MM.1S (cell line): ENCODE results near the gene OSBP2.

Source experiments
- DNase-seq: peaks from one replicate; pipeline ENCODE4 v3.0.0-alpha.2; 2015
- H2AFZ ChIP-seq: fragments of 300-600 bp; sonication (generic); 2 replicates; pipeline ENCODE4 v1.6.0; 2016; ENCODE audit warnings: antibody characterized with exemption, low read length
- H3F3A ChIP-seq: fragments of 300-600 bp; sonication (generic); 2 replicates; pipeline ENCODE4 v1.6.1; 2016; ENCODE audit warnings: mild to moderate bottlenecking, antibody characterized with exemption, low read length, moderate library complexity, mixed read lengths; ENCODE audit not compliant: insufficient read depth
- H3K27ac ChIP-seq: fragments of 300-600 bp; sonication (generic); 2 replicates; pipeline ENCODE4 v1.5.1; 2016; ENCODE audit warnings: mild to moderate bottlenecking, low read length
- H3K27me3 ChIP-seq: fragments of 300-600 bp; sonication (generic); replicated peaks from 2 replicates; pipeline ENCODE4 v1.6.0; 2016; ENCODE audit warnings: low read length; ENCODE audit not compliant: insufficient read depth
- H3K36me3 ChIP-seq: fragments of 300-600 bp; sonication (generic); replicated peaks from 2 replicates; pipeline ENCODE4 v1.6.1; 2016; ENCODE audit warnings: mild to moderate bottlenecking, low read length, mixed read lengths; ENCODE audit not compliant: insufficient read depth
- H3K4me1 ChIP-seq: fragments of 300-600 bp; sonication (generic); 2 replicates; pipeline ENCODE4 v1.6.1; 2016; ENCODE audit warnings: low read length, mixed read lengths
- H3K4me2 ChIP-seq: fragments of 300-600 bp; sonication (generic); 2 replicates; pipeline ENCODE4 v1.6.0; 2016; ENCODE audit warnings: low read depth, low read length
- H3K4me3 ChIP-seq: fragments of 300-600 bp; sonication (generic); 2 replicates; pipeline ENCODE4 v1.5.1; 2016; ENCODE audit warnings: low read length, mixed read lengths
- H3K79me2 ChIP-seq: fragments of 300-600 bp; sonication (generic); 2 replicates; pipeline ENCODE4 v1.6.1; 2016; ENCODE audit warnings: mixed run types, low read length, mixed read lengths
- H3K9ac ChIP-seq: fragments of 300-600 bp; sonication (generic); 2 replicates; pipeline ENCODE4 v1.6.1; 2016; ENCODE audit warnings: low read length, mixed read lengths
- H3K9me2 ChIP-seq: fragments of 300-600 bp; sonication (generic); replicated peaks from 2 replicates; pipeline ENCODE4 v1.6.1; 2016; ENCODE audit warnings: mild to moderate bottlenecking, low read length, mixed read lengths; ENCODE audit not compliant: insufficient read depth
- H3K9me3 ChIP-seq: fragments of 300-600 bp; sonication (generic); replicated peaks from 2 replicates; pipeline ENCODE4 v1.6.1; 2016; ENCODE audit warnings: mild to moderate bottlenecking, low read length, mixed read lengths; ENCODE audit not compliant: insufficient read depth
- H4K20me1 ChIP-seq: fragments of 300-600 bp; sonication (generic); 2 replicates; pipeline ENCODE4 v1.6.1; 2016; ENCODE audit warnings: mild to moderate bottlenecking, low read length, moderate library complexity, mixed read lengths; ENCODE audit not compliant: insufficient read depth
- CTCF ChIP-seq: fragments of 300-600 bp; sonication (generic); IDR thresholded peaks from 2 replicates; pipeline ENCODE4 v1.5.1; 2016; ENCODE audit warnings: antibody characterized with exemption, low read length, mixed read lengths
- EZH2 ChIP-seq: fragments of 300-600 bp; sonication (generic); optimal IDR thresholded peaks from 2 replicates; pipeline ENCODE3; 2017; ENCODE audit warnings: low read depth, mild to moderate bottlenecking, antibody characterized with exemption, low read length, mixed read lengths
- EZH2phosphoT487 ChIP-seq: fragments of 300-600 bp; sonication (generic); IDR thresholded peaks from 2 replicates; pipeline ENCODE4 v1.6.1; 2018; ENCODE audit warnings: antibody characterized with exemption, low read length

The OSBP2 gene

DNA sequence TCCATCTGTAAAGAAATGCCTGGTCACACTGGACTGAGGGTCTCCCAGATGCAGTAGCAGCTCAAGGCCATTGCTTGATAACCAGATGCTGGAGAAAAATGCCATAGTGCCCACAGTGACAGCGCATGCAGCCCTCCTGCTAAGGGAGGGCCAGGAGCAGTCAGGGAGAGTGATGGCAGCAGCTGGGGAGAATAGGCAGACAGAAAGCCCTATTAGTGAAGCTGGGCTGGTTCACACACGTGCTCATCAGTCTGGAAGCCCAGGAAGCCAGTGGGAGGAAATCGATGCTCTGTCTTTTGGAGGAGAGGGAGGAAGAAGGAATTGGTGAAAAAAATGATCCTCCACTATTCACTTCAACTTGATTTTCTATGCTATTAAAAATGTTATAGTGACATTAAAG lies 82.9 kb downstream of the OSBP2 start:
- no peaks in the 10 kb centered on the region for H3K4me1 ChIP-seq
- H3K4me2 ChIP-seq, result no peak overlapping the region
- no peaks in the 10 kb centered on the region for H3K9me2 ChIP-seq
- H4K20me1 ChIP-seq, result no peaks in the 10 kb centered on the region
- no peaks in the 10 kb centered on the region for H3K9me3 ChIP-seq
- TF ChIP-seq CTCF (no peak), EZH2 (no peak), EZH2phosphoT487 (no peak)
- no peaks in the 10 kb centered on the region for H3K27me3 ChIP-seq
- no peaks in the 10 kb centered on the region for H3F3A ChIP-seq
- no peaks in the 10 kb centered on the region for H3K36me3 ChIP-seq
- H3K27ac ChIP-seq, result no peak overlapping the region
- no peak for DNase-seq
- no peaks in the 10 kb centered on the region for H3K79me2 ChIP-seq
- H2AFZ ChIP-seq, result no peak overlapping the region
- H3K4me3 ChIP-seq, result no peak overlapping the region
- H3K9ac ChIP-seq, result no peak overlapping the region

DNA sequence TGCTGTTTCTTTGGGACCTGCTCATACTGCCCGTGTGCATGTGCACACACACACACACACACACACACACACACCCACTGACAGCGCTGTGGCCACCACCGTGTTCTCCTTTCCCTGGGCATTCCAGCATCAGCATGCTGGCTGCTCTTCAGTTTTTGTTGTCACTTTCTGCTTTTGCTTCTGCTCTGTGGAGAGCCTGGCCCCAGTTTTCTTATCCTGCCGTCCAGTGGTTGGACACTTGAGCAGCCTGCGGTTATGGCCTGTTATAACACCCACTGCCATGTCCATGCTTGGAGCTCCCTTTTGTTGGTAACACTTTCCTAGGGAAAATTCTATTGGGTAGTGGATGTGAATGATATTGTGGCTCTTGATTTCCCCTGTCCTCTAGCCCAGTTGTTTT lies 83.6 kb downstream of the OSBP2 start:
- H3K4me2 ChIP-seq, result no peak overlapping the region
- H3K36me3 ChIP-seq, result no peaks in the 10 kb centered on the region
- no peaks in the 10 kb centered on the region for H3K27me3 ChIP-seq
- H4K20me1 ChIP-seq, result no peaks in the 10 kb centered on the region
- no peaks in the 10 kb centered on the region for H3K4me1 ChIP-seq
- no peaks in the 10 kb centered on the region for H3F3A ChIP-seq
- H3K9ac ChIP-seq, result no peak overlapping the region
- H3K79me2 ChIP-seq, result no peaks in the 10 kb centered on the region
- H2AFZ ChIP-seq, result no peak overlapping the region
- H3K27ac ChIP-seq, result no peak overlapping the region
- TF ChIP-seq EZH2 (no peak), CTCF (no peak), EZH2phosphoT487 (no peak)
- no peak for DNase-seq
- H3K4me3 ChIP-seq, result no peak overlapping the region
- H3K9me3 ChIP-seq, result no peaks in the 10 kb centered on the region
- no peaks in the 10 kb centered on the region for H3K9me2 ChIP-seq

- TF ChIP-seq EZH2phosphoT487 (no peak), EZH2 (no peak), CTCF (no peak)
Measured at GRCh38 chr22:30780026-30780425, 85.4 kb downstream of the OSBP2 start.

More at GRCh38 chr22:30780026-30780425, 85.4 kb downstream of the OSBP2 start:
- DNase-seq, result no peak
- Histone ChIP-seq H3F3A (no peaks in the 10 kb centered on the region), H3K4me2 (no peak overlapping the region), H3K9me2 (no peaks in the 10 kb centered on the region), H2AFZ (no peak overlapping the region), H3K79me2 (no peaks in the 10 kb centered on the region), H3K4me1 (no peaks in the 10 kb centered on the region), H3K36me3 (no peaks in the 10 kb centered on the region), H3K27me3 (no peaks in the 10 kb centered on the region), H3K9ac (no peak overlapping the region), H3K9me3 (no peaks in the 10 kb centered on the region), H3K4me3 (no peak overlapping the region), H4K20me1 (no peaks in the 10 kb centered on the region), H3K27ac (no peak overlapping the region)
